ENCODE results near the gene TRIAP1. TPM values are rescaled to one million over a fixed set of nuclear protein-coding genes. Genes with fewer than 3 reads are reported as not detected.

The TRIAP1 gene
- total RNA-seq, 4 donors from 2014 or later, result 2.4 to 17.0 (median 7.0) TPM

DNA sequence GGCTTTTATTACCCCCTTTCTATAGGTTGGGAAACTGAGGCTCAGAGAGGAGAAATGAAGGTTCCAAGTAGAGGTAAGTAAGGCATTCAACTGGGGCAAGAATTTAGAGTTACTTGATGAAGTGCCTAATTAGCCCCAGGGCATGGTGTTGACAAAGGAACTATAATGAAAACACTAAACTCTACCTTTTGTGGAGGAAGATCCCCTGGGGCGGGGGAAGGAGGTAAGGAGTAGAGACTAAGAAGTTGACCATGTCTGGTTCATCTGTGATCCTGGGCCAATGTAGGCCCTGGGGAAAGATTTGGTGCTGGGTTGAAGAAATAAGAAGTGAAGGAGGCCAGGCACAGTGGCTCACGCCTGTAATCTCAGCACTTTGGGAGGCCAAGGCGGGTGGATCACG, 24.5 kb downstream of the TRIAP1 start:
- no peak overlapping the region for H3K27ac ChIP-seq
- H3K4me3 ChIP-seq, result no peak overlapping the region
- DNase-seq (ENCODE audit: low spot score in 2 of 2), result no peak
- TF ChIP-seq EP300 (IDR thresholded peaks at IDR 0.05), result no peak
- TF ChIP-seq, protein P1, sequence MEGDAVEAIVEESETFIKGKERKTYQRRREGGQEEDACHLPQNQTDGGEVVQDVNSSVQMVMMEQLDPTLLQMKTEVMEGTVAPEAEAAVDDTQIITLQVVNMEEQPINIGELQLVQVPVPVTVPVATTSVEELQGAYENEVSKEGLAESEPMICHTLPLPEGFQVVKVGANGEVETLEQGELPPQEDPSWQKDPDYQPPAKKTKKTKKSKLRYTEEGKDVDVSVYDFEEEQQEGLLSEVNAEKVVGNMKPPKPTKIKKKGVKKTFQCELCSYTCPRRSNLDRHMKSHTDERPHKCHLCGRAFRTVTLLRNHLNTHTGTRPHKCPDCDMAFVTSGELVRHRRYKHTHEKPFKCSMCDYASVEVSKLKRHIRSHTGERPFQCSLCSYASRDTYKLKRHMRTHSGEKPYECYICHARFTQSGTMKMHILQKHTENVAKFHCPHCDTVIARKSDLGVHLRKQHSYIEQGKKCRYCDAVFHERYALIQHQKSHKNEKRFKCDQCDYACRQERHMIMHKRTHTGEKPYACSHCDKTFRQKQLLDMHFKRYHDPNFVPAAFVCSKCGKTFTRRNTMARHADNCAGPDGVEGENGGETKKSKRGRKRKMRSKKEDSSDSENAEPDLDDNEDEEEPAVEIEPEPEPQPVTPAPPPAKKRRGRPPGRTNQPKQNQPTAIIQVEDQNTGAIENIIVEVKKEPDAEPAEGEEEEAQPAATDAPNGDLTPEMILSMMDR (IDR thresholded peaks at IDR 0.05), result no peak
- TF ChIP-seq POLR2A (IDR thresholded peaks at IDR 0.05), result no peak
- H3K9me3 ChIP-seq, result no peaks in the 10 kb centered on the region
- H3K4me1 ChIP-seq, result no peaks in the 10 kb centered on the region
- no peaks in the 10 kb centered on the region for H3K36me3 ChIP-seq
- H3K27me3 ChIP-seq, result no peaks in the 10 kb centered on the region
- 78 to 79% methylated on average over 4 of the region's 4 CpGs for WGBS, 2 donors

- no peaks in the 10 kb centered on the region for H3K4me1 ChIP-seq
- no peaks in the 10 kb centered on the region for H3K27me3 ChIP-seq
- no peak overlapping the region for H3K4me3 ChIP-seq
- no peak overlapping the region for H3K27ac ChIP-seq
- no peaks in the 10 kb centered on the region for H3K9me3 ChIP-seq
- WGBS, 2 donors, result 76 to 81% methylated on average over 4 of the region's 4 CpGs
- H3K36me3 ChIP-seq, result no peaks in the 10 kb centered on the region
- TF ChIP-seq EP300 (IDR thresholded peaks at IDR 0.05) (no peak), POLR2A (IDR thresholded peaks at IDR 0.05) (no peak)
- TF ChIP-seq, protein P1 (IDR thresholded peaks at IDR 0.05), result no peak
- no peak for DNase-seq (ENCODE audit: low spot score in 2 of 2)
Measured at GRCh38 chr12:120417917-120418580, 28.1 kb downstream of the TRIAP1 start.

DNA sequence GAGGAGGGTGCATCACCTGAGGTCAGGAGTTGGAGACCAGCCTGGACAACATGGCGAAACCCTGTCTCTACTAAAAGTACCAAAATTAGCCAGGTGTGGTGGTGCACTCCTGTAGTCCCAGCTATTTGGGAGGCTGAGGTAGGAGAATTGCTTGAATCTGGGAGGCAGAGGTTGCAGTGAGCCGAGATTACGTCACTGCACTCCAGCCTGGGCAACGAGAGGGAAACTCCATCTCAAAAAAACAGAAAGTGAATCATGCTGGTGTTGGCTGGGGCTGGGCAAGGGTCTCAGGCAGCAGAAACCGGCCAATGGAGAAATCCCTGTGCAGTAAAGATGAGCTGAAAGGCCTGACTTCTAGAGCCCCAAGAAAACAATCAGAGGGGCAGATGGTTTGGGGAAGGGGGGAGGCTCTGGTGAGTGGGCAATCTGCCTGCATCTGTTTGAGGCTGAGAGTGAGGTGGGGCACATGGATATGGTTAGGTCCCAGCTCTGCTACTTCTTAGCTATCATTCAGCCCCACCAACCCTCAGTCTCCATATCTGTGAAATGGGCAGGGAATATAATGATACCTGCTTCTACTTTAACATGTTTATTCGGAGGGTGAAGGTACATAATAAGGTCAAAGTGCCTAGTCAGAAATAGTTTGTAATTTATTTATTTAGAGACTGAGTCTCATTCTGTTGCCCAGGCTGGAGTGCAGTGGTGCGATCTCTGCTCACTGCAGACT, 29.5 kb downstream of the TRIAP1 start:
- Histone ChIP-seq H3K27ac (no peak overlapping the region), H3K4me1 (no peaks in the 10 kb centered on the region), H3K9me3 (no peaks in the 10 kb centered on the region), H3K4me3 (no peak overlapping the region), H3K27me3 (no peaks in the 10 kb centered on the region), H3K36me3 (no peaks in the 10 kb centered on the region)
- DNase-seq (ENCODE audit: low spot score in 2 of 2), result no peak
- TF ChIP-seq POLR2A (IDR thresholded peaks at IDR 0.05) (no peak), EP300 (IDR thresholded peaks at IDR 0.05) (no peak)
- TF ChIP-seq, protein P1 (IDR thresholded peaks at IDR 0.05), result no peak
- 77 to 82% methylated on average over 7 of the region's 7 CpGs for WGBS, 2 donors

GRCh38 chr12:120413901-120414695, 32.1 kb downstream of the TRIAP1 start:
- no peak for TF ChIP-seq POLR2A (IDR thresholded peaks at IDR 0.05)
- TF ChIP-seq, protein P1 (IDR thresholded peaks at IDR 0.05), result no peak
- no peak for TF ChIP-seq EP300 (IDR thresholded peaks at IDR 0.05)
- Histone ChIP-seq H3K27me3 (no peaks in the 10 kb centered on the region), H3K36me3 (no peaks in the 10 kb centered on the region), H3K9me3 (no peaks in the 10 kb centered on the region), H3K4me3 (no peak overlapping the region), H3K4me1 (no peaks in the 10 kb centered on the region), H3K27ac (no peak overlapping the region)
- WGBS, 2 donors, result 30 to 34% methylated on average over 12 to 13 of the region's 13 CpGs
- no peak for DNase-seq (ENCODE audit: low spot score in 2 of 2)
